Activated CD8-positive, alpha-beta memory T cell treated with anti-CD3 and anti-CD28 coated beads for 48 hours (primary cell): Measurements from ENCODE around the gene PYDC2.
"Not testable (repeated sequence)": the region's sequence is repeated elsewhere in the genome, so short reads cannot be mapped to it uniquely, and the experiment has no call there.

Experiments
- DNase-seq, 3 experiments: peaks; one replicate each; pipeline ENCODE4 v3.0.0-alpha.2; 2020; ENCODE audit warnings: low read depth in 2 of 3, low spot score in 2 of 3

PYDC2 gene

GRCh38 chr3:191470080-191470479 lies 9.1 kb downstream of the PYDC2 start:
- no peak for DNase-seq

GRCh38 chr3:191470545-191470944 lies 9.6 kb downstream of the PYDC2 start:
- DNase-seq = no peak

- no peak for DNase-seq
These were observed 12.8 kb downstream of the PYDC2 start for GRCh38 chr3:191473661-191474198.

- DNase-seq = no peak
These were observed 15.3 kb downstream of the PYDC2 start for GRCh38 chr3:191476066-191476772.

- DNase-seq = not testable (repeated sequence)
These were observed 23.0 kb downstream of the PYDC2 start for GRCh38 chr3:191483994-191484393.

GRCh38 chr3:191484461-191484860 lies 23.5 kb downstream of the PYDC2 start:
- no peak for DNase-seq

- no peak for DNase-seq
These were observed 31.6 kb downstream of the PYDC2 start for GRCh38 chr3:191492601-191493000.

- DNase-seq = no peak
These were observed 32.4 kb downstream of the PYDC2 start for GRCh38 chr3:191493336-191493735.

- no peak for DNase-seq
These were observed 38.5 kb downstream of the PYDC2 start for GRCh38 chr3:191499307-191500080.

GRCh38 chr3:191500892-191501291 lies 39.9 kb downstream of the PYDC2 start:
- no peak for DNase-seq

- DNase-seq = no peak
These were observed 41.6 kb downstream of the PYDC2 start for GRCh38 chr3:191502583-191502982.

GRCh38 chr3:191509078-191509477 lies 48.1 kb downstream of the PYDC2 start:
- no peak for DNase-seq
